ENCODE results near the gene NT5DC1. TPM values are rescaled to one million over a fixed set of nuclear protein-coding genes. Genes with fewer than 3 reads are reported as not detected.
"Not testable (repeated sequence)": the region's sequence is repeated elsewhere in the genome, so short reads cannot be mapped to it uniquely, and the experiment has no call there.

NT5DC1 gene
- total RNA-seq, 1 experiment from 2014 or later: 13.5 TPM

DNA sequence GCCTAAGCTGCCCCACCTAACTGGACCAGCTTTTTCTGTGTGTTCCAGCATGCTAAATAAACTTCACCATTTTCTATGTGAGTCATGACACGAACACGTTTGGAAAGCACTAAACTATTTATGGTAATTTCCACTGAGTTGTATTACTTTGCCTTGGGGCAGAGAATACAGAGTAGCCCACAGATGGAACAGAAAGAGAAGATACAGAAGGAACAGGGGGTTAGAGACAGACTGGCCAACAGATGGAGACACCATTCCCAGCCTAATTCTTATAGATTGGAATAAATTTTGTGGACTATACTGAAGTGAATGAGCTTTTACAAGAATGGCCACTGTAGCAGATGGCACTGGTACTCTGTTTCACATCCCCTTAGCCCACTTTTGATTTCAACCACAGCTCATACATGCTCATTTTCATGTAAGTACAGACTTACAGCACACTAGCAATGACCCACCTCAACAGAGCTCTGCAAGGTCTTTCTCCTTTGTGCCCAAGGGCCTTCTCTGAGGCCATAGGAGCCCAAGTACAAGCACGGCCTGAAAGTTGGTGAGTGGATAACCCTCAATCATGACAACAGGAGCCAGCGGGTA lies 13.1 kb upstream of the NT5DC1 start:
- DNase-seq (ENCODE audit: low spot score): no peak
- in situ Hi-C loops (cut with HindIII; ENCODE audit: low sequenced_read_pairs): no loop called here

DNA sequence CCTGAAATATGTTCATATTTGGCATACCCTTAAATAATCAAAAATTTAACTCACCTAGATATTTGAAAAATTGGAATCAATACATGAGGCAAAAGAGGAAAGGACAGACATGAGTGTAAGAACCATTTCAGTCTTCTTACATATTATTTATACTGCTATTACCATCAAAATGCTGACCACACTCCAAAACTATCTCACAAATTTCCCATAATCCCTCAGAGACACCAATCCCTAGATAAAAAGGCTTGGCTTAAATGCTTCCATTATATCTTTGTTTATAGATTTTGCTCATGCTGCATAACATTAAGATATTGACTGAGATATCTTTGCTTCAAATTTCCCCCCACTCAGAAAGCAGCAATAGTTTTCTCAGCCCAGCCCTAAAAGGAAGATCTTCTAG lies 11.7 kb upstream of the NT5DC1 start:
- in situ Hi-C loops (cut with HindIII; ENCODE audit: low sequenced_read_pairs): no loop called here
- no peak for DNase-seq (ENCODE audit: low spot score)

DNA sequence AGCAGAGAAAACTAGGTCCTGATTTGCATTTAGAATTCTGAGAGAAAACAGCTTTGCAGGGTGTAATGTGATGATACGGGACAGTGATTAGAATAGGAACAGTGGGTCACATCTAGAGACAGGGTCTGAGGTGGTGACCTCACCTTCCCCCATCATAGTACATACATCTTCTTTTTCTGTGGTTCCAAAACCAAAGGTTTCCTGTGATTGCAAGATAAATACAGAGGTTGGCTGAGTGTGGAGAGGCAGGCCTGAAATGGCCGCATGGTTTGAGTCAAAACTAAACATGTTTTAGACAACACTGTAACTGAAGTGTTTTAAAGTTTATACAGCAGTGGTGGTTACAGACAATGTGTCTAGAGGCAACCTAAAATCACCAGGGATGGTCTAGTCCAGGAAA lies 10.4 kb upstream of the NT5DC1 start:
- in situ Hi-C loops (cut with HindIII; ENCODE audit: low sequenced_read_pairs): no loop called here
- no peak for DNase-seq (ENCODE audit: low spot score)

DNA sequence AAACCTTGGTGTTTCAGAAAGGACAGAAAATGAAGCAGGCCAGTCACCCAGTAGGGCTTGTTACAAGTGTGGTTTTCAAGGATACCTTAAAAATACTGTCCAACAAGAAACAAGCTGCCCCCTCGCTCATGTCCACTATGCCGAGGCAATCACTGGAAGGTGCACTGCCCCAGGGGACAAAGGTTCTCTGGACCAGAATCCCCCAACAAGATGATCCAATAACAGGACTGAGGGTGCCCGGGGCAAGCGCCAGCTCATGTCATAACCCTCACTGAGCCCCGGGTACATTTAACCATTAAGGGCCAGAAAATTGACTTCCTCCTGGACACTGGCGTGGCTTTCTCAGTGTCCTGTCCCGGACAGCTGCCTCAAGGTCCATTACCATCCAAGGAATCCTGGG lies 6.6 kb upstream of the NT5DC1 start:
- no peak for DNase-seq (ENCODE audit: low spot score)
- in situ Hi-C loops (cut with HindIII; ENCODE audit: low sequenced_read_pairs): no loop called here

DNA sequence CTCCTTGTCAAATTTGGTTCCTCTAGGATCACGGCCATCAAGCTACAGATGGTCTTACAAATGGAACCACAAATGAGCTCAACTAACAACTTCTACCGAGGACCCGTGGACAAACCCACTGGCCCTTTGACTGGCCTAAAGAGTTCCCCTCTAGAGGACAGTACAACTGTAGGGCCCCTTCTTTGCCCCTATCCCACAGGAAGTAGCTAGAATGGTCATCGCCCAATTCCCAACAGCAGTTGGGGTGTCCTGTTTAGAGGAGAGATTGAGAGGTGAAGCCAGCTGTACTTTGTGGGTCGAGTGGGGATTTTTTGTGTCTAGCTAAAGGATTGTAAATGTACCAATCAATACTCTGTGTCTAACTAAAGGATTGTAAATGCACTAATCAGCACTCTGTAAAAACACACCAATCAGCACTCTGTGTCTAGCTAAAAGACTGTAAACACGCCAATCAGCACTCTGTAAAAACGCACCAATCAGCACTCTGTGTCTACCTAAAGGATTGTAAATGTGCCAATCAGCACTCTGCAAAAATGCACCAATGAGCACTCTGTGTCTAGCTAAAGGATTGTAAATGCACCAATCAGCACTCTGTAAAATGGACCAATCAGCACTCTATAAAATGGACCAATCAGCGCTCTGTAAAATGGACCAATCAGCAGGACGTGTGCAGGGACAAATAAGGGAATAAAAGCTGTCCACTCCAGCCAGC lies 4.4 kb upstream of the NT5DC1 start:
- in situ Hi-C loops (cut with HindIII; ENCODE audit: low sequenced_read_pairs); DNase-seq (ENCODE audit: low spot score): not testable (repeated sequence)

DNA sequence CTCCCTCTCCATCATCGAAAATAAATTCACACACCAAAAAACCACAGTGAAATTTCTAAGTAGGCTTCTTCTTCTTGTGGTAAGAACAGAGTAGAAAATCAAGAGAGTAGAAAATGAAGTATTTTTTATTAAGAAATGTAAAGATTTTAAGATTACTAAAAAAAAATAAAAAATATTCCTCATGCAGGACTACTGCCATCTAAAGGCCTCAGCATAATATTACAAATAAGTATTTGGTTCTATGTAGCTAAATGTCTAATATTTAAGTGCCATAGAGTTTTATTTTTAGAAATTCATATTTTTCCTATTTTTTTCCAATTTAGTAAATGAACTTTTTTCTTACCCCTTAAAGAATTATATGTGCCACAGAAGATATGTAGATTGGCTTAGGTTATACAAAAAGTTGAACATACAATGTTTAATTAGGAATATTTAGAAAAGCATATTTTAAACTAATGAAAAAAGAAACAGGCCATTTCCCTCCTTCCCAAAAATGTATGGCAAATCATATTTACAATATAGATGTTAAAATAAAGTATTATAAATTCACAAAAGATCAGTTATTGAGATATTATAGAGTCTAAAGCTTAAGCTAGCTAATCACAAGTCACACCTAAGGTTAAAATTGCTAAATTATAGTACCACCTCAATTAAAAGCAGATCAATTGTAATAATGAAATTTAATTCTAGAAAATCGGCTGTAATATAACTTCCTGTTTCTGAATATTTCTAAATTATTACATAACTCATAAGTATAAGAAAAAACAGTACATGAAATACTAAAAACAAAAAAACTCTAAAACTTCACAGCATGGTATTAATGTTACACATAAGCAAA lies 3.5 kb upstream of the NT5DC1 start:
- DNase-seq (ENCODE audit: low spot score): no peak
- in situ Hi-C loops (cut with HindIII; ENCODE audit: low sequenced_read_pairs): no loop called here

DNA sequence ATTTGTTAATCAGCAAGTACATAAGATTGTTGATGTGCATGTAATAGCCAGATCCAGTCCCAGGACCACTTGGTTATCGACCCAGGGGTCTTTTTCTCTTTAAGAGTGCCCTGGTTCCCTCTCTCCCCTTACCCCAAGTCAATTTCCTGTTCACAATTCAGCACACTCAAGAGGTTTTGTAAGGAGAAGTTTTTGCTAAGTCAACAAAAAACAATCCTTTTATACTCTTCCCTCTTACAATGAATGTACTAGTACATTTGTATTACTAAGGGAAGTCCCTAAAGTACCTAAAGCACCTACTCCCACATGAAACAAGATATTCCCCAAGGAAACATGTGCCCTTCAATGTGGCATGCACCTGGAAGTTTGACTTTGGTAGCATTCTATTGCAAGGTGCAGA lies 1.6 kb upstream of the NT5DC1 start:
- DNase-seq (ENCODE audit: low spot score): no peak
- in situ Hi-C loops (cut with HindIII; ENCODE audit: low sequenced_read_pairs): no loop called here

DNA sequence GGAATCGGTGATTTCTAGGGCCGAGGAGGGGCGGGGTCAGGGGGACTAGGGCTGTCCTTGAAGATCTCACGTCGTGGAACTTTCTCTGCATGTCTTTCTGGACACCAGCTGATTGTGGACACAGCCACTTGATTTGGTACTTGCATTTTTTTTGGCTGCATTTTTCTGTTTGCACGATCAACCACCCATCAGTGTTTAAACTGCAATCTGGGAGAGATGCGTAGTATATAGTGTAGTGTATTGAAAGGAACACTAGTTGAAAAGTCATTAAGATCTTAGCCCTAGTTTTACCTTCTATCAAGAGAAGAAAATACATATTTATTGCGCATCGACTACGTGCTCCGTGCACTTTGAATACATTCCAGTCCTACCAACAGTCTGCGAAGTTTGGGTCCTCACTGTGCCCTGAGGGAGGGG lies 657 bp downstream of the NT5DC1 start:
- in situ Hi-C loops (cut with HindIII; ENCODE audit: low sequenced_read_pairs): no loop called here
- DNase-seq (ENCODE audit: low spot score): no peak

DNA sequence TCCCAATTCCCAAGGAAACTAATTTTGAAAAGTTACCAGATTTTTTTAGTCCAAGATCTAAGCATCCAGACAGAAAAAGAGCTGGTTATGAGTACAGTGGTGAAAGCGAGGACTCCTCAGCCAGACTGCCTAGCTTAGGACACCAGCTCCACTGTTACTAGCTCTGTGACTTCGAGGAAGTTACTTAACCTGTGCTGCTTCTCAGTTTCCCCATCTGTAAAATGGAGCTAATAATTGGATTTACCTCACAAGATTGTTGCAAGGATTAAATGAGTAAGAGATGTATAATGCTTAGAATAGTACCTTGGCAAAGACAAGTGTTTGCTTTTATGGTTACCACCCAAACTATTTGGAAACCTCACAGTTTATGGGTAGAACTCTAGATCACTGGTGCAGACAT lies 1.1 kb downstream of the NT5DC1 start:
- DNase-seq (ENCODE audit: low spot score): peak; percentile 15

DNA sequence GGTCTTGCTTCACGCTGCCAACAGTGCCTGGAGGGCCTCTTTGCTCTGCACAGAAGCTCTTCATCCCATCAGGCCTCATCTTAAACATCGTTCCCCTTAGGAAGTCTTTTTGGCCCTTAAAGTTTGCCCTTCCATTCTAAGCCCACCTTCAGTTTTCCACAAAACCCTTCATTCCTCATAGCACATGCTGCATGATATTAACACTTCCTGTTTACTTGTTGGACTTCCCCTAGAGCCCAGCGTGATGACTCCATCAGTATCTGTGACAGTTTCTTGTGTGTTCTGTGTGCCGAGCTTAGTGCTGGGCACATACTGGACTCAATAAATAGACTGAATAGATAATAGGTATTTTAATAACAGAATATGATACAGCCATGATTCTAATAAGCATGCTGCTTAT lies 2.2 kb downstream of the NT5DC1 start:
- no peak for DNase-seq (ENCODE audit: low spot score)
- in situ Hi-C loops (cut with HindIII; ENCODE audit: low sequenced_read_pairs): no loop called here

More for the DNA sequence above, 1.1 kb downstream of the NT5DC1 start:
- in situ Hi-C loops (cut with HindIII; ENCODE audit: low sequenced_read_pairs): no loop called here

DNA sequence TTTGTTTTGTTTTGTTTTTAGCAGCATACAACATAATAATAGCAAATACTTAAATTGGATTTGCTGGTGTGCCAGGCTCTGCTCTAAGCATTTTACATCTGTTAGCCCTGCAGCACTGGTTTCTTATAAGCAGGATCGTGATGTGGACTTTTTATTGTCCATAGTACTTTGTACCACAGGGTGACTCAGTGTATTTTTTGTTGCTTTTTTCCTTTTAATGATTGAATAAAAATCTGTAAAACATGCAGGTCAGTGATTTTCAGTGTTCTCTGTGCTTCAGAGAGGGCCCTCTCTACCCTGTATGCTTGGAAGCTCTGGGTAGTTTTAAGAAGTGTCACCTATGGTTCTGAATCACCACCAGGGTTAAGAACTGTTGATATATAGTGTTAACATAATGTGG lies 4.0 kb downstream of the NT5DC1 start:
- no peak for DNase-seq (ENCODE audit: low spot score)
- in situ Hi-C loops (cut with HindIII; ENCODE audit: low sequenced_read_pairs): no loop called here

DNA sequence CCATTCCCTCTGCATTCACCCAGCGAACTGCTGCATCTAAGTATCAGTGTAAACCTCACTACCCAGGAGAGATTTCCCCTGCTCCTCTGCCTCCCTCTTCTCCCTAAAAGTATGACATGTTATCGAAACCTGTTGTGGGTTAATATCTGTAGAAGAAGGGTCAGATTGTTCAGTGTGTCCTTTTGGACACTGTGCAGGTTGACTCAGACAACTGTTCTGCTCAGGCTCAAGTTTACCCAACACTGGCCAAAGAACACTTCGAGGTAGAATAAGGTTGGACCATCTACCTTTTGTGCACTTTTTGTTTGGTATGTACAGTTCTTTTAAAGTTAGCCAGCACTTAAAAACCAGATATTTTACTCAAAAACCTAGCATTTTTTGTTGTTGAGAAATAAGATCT lies 4.6 kb downstream of the NT5DC1 start:
- DNase-seq (ENCODE audit: low spot score): no peak
- in situ Hi-C loops (cut with HindIII; ENCODE audit: low sequenced_read_pairs): no loop called here

DNA sequence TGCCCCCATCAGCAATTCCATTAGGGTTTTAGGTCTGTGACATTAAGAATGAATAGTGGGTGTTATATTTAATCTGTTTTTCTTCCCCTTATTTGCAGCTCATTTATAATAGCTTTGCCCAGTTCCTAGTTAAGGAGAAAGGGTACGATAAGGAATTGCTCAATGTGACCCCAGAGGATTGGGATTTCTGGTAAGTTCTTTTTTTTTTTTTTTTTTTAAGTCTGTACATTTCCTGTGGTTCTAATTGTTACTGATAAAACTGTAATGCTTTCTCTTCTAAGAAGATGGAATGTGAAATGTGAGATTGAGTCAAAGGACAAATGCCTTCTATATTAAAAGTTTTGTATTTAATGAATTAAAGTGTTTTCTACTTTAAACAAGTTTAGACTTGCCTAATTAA lies 5.5 kb downstream of the NT5DC1 start:
- no peak for DNase-seq (ENCODE audit: low spot score)
- in situ Hi-C loops (cut with HindIII; ENCODE audit: low sequenced_read_pairs): no loop called here

DNA sequence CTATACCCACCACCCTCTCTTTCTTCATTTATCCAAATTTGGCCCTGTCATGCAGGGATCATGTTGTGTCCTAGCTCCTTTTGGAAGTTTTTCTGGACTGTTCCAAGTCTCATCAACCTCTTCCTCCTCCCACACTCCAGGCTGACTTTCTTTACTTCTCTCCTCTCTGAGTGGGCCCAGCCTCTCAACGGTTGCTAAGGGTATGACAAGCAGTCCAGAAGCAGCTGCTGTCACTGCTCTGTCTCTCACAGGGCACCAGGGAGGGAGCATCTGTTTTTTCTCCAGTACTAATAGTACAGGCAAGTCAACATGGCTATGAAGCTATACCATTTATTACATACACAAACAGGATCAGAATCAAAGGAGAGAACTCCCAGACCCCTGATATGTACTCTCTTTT lies 8.2 kb downstream of the NT5DC1 start:
- no peak for DNase-seq (ENCODE audit: low spot score)
- in situ Hi-C loops (cut with HindIII; ENCODE audit: low sequenced_read_pairs): no loop called here

DNA sequence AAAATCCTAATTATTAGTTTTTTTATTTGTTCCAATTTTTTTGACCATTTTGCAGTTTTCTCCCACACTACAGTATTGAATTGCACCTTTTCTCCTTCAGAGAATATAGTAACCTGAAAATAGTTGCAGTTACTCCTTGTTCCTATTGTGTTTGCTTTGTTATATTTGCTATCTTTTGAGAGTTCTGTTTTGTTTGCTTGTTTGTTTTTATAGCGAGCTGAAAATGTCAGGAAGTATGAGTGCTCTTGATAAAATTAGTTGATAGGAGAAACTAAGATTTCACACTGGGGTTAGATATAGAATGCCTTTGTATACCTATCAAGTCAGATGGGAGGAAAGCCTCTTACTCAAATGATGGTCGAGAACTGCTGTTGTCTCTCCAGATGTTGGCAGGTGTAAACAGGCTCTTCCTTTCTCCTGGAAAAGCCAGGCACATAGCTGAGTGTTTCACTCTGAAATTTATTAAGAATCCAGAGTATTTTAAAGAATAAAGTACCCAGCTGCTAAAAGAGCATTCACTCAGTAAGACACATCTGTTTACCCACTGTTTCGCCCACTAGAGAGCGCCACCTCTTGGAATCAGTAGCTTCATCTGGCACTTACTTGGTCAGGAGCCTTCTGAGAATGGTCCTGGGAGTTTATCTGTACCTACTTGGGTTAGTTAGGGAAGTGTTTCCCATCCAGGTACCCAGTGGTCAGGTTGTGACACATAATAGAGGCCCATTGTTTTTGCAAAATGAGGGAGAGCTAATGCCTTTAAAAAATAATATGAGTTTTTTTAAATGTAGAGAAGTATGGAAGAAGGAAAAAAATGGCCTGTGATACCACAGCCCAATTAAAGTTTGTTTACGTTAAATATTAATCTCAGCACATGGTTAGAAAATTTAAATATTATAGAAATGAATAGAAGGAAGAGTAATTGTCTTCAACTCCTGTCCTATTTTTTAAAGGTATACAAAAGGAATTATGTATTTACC lies 11.2 kb downstream of the NT5DC1 start:
- peak; percentile 12 for DNase-seq (ENCODE audit: low spot score)
- in situ Hi-C loops (cut with HindIII; ENCODE audit: low sequenced_read_pairs): no loop called here

DNA sequence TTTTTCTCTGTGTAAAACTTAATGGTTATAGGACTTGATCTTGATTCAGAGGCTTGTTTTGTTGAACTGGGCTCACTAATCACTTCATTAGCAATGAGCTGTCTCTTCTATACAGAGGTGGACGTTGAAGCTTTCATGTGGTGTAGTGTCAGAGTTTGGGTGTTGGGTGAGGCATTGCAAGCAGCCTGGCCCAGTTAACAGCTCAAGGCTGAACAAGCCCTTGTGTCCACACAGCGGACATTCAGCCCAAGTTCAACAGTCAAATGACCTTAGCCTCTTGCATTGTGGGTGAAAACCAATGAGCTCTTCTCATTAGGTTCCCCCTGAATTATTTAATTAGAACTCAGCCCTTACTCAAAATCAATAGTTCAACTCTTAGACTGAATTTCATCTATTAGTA lies 12.7 kb downstream of the NT5DC1 start:
- in situ Hi-C loops (cut with HindIII; ENCODE audit: low sequenced_read_pairs): no loop called here
- DNase-seq (ENCODE audit: low spot score): no peak

DNA sequence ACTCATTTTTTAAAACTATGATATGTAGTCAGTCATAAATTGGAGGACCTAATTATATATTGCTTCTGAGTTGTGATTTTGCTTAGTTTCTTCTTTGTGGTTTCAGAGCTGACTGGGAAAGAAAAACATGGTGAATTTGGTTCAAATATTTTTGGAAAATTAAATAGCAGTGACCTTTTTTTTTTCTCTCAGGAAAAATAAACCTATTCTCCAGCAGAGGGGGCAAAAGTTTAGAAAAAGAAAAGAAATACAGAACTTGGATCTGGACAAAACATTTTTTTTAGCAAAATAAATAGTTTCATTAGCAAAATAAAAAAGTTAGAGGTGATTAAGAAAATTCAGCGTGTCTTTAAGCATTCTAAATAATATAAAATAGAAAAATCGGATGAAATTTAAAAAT lies 15.1 kb downstream of the NT5DC1 start:
- DNase-seq (ENCODE audit: low spot score): no peak
- in situ Hi-C loops (cut with HindIII; ENCODE audit: low sequenced_read_pairs): no loop called here

DNA sequence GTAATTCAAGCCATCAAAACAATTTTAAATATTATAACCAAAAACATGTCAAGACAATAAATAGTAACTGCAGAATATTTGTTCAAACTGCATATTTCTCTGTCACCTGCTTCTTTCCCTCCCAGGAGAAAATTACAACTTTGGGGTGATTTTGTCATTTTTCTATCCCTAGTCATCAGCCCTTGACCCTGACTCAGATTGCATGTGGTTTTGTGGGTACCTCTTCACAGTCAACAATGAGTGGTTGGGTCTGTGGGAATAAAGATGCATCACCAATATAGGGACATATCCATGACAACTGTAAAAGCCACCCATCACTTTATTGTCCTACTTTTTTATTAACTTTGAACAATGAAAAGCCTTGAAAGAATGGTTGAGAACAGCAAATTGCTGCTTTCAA lies 18.0 kb downstream of the NT5DC1 start:
- in situ Hi-C loops (cut with HindIII; ENCODE audit: low sequenced_read_pairs): no loop called here
- DNase-seq (ENCODE audit: low spot score): no peak

DNA sequence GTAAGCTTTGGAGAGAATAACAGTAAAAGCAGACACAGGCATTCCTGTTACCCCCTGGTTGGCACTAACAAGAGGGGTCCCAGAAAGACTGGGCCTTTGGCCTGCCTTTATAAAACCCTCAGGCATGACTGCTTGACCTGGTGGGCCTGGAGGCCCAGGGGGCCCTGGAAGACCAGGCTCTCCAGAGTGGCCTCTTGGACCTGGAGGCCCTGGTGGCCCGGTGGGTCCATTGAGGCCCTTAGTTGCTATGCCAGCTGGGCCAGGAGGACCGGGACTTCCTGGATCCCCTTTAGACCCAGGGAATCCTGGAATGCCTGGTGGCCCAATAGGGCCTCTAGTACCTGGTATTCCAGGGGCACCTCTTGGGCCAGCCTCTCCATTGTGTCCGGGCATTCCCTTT lies 19.8 kb downstream of the NT5DC1 start:
- in situ Hi-C loops (cut with HindIII; ENCODE audit: low sequenced_read_pairs): no loop called here
- DNase-seq (ENCODE audit: low spot score): no peak
